ENCODE results near the gene ZDHHC18.
"Not testable (repeated sequence)": the region's sequence is repeated elsewhere in the genome, so short reads cannot be mapped to it uniquely, and the experiment has no call there.

ZDHHC18 gene

DNA sequence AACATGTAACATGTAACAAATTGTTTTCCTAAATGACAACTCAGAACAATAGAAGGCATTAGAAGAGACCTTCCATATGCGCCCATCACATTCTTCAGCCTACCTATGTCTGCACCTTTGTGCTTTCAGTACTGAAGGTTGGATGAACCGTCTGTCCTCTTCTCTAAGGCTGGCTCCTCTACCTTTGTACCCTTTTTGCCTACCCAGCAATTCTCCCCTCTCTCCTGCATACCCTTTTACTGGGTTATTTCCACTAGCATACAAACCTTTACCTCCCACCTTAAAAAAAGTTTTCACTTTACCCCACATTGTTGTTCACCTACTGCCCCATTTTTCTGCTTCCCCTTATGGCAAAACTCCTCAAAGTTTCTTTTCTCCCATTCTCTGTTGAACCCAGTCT lies 33.6 kb upstream of the ZDHHC18 start:
- TF ChIP-seq CTCF (conservative IDR thresholded peaks at IDR 0.05; ENCODE audit: low read depth, low read length): no peak
- no peak for DNase-seq (ENCODE audit: low read depth)
- no peak overlapping the region for H3K4me3 ChIP-seq (ENCODE audit: low read depth, low read length)

DNA sequence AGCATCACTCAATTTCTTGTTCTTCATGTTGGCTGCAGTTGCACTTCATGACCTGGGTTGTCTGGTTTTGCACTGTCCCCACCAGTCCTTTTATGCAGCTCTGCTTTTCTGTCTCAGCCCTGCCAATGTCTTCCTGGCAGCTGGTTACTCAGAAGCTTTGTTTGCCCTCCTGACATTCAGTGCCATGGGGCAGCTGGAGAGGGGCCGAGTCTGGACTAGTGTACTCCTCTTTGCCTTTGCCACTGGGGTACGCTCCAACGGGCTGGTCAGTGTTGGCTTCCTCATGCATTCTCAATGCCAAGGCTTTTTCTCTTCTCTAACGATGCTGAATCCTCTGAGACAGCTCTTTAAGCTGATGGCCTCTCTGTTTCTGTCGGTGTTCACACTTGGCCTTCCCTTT lies 32.1 kb upstream of the ZDHHC18 start:
- TF ChIP-seq CTCF (conservative IDR thresholded peaks at IDR 0.05; ENCODE audit: low read depth, low read length): no peak
- H3K4me3 ChIP-seq (ENCODE audit: low read depth, low read length): no peak overlapping the region

DNA sequence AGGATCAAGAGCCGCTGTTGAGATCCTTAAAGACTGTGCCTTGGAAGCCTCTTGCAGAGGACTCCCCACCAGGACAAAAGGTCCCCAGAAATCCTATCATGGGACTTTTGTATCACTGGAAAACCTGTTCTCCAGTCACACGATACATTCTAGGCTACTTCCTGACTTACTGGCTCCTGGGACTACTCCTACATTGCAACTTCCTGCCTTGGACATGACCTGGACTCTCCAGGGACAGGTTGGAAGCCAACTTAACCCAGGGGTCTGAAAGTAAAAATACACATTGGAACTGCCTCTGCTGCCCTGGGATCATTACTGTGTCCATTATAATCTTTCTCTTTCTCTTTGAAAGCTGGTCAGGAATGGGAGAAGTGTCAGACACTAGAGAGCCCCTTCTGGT lies 28.9 kb upstream of the ZDHHC18 start:
- no peak for TF ChIP-seq CTCF (conservative IDR thresholded peaks at IDR 0.05; ENCODE audit: low read depth, low read length)
- H3K4me3 ChIP-seq (ENCODE audit: low read depth, low read length): no peak overlapping the region
- DNase-seq (ENCODE audit: low read depth): no peak

More for the DNA sequence above, 32.1 kb upstream of the ZDHHC18 start:
- DNase-seq (ENCODE audit: low read depth): no peak

- no peak overlapping the region for H3K4me3 ChIP-seq (ENCODE audit: low read depth, low read length)
- peak; percentile 81 for DNase-seq (ENCODE audit: low read depth)
- TF ChIP-seq CTCF (conservative IDR thresholded peaks at IDR 0.05; ENCODE audit: low read depth, low read length): peak; percentile 24
Observed at GRCh38 chr1:26799479-26800142, 26.9 kb upstream of the ZDHHC18 start.

DNA sequence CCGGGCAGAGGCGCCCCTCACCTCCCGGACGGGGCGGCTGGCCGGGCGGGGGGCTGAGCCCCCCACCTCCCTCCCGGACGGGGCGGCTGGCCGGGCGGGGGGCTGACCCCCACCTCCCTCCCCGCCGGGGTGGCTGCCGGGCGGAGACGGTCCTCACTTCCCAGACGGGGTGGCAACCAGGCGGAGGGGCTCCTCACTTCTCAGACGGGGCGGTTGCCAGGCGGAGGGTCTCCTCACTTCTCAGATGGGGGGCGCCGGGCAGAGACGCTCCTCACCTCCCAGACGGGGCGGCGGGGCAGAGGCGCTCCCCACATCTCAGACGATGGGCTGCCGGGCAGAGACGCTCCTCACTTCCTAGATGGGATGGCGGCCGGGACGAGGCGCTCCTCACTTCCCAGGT lies 22.6 kb upstream of the ZDHHC18 start:
- not testable (repeated sequence) for H3K4me3 ChIP-seq (ENCODE audit: low read depth, low read length); DNase-seq (ENCODE audit: low read depth)

DNA sequence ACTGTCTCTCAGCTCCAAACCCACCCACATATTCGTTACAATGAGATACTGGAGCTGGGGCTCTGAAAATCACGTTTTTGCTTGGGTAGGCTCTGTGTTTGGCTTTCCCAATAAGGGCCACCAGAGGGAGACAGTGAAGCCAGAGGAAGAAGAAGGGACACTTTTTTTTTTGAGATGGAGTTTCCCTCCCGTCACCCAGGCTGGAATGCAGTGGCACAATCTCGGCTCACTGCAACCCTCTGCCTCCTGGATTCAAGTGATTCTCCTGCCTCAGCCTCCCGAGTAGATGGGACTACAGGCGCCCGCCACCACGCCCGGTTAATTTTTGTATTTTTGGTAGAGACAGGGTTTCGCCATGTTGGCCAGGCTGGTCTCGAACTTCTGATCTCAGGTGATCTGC lies 16.4 kb upstream of the ZDHHC18 start:
- H3K4me3 ChIP-seq (ENCODE audit: low read depth, low read length): not testable (repeated sequence)
- DNase-seq (ENCODE audit: low read depth): peak; percentile 70
- TF ChIP-seq CTCF (conservative IDR thresholded peaks at IDR 0.05; ENCODE audit: low read depth, low read length): peak; percentile 86

- H3K4me3 ChIP-seq (ENCODE audit: low read depth, low read length): no peak overlapping the region
- no peak for DNase-seq (ENCODE audit: low read depth)
- TF ChIP-seq CTCF (conservative IDR thresholded peaks at IDR 0.05; ENCODE audit: low read depth, low read length): no peak
Observed at GRCh38 chr1:26811057-26811456, 15.4 kb upstream of the ZDHHC18 start.
